ENCODE measurements around the gene TMEM52. TPM values are rescaled to one million over a fixed set of nuclear protein-coding genes. Genes with fewer than 3 reads are reported as not detected.

TMEM52 gene
- total and polyA plus RNA-seq, 2 of the 8 experiments (the other 6 are each of a cell fraction or from before 2014, with no cell fraction given) = 14.6 to 30.2 TPM

DNA sequence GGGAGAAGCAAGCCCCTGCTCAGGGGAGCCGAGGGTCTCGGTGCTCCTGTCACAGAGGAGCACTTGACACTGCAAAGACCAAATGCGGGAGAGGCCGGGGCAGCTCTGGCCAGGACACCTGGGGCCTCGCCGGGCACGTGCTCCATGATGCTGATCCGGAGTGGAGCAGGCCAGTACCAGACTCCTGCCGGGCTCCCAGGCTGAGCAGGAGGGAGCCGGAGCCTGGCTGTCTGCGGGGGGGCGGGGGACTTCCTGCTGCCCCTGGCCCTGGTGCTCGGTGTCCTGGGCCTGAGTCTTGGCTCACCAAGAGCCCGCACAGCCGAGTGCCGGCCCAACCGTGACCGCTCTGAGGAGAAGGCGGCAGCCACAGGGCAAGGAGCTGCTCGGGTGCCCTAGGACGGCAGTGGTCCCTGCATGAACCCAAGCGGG, 38.5 kb upstream of the TMEM52 start:
- H4K5ac ChIP-seq (ENCODE audit: insufficient read length, low read depth, low read length) = no peak overlapping the region
- no peak overlapping the region for H2BK15ac ChIP-seq (ENCODE audit: low read length)
- no peak overlapping the region for H4K91ac ChIP-seq (replicated peaks; ENCODE audit: insufficient read length, low read length)
- no peak overlapping the region for H3K4me3 ChIP-seq (ENCODE audit: extremely low read depth in 1 of 4, insufficient read depth in 2 of 4, low read depth in 3 of 4, low read length in 4 of 4)
- no peaks in the 10 kb centered on the region; a peak in 1 of 7 replicates for H3K27me3 ChIP-seq (replicated peaks in 1 of 4; ENCODE audit: control insufficient read depth in 3 of 4, extremely low read depth in 1 of 4, insufficient read depth in 3 of 4, low read length in 3 of 4)
- H3K36me3 ChIP-seq (ENCODE audit: control insufficient read depth in 2 of 4, insufficient read depth in 4 of 4, low read length in 3 of 4) = no peaks in the 10 kb centered on the region
- peaks cover 0 to 1% of the 10 kb centered on the region in 2 experiments for H4K20me1 ChIP-seq (replicated peaks in 1 of 2; ENCODE audit: control insufficient read depth in 1 of 2, insufficient read depth in 2 of 2, low read length in 2 of 2)
- CTCF ChIA-PET (ENCODE audit: partially characterized antibody) = interaction anchor here (0.9 to 15.6 kb wide), 4 partner anchors 13 to 86 kb away, joined by 3 to 249 read pairs (median 35); no protein-coding TSS in a partner anchor
- H3K9me3 ChIP-seq (ENCODE audit: insufficient read depth in 2 of 2, low read depth in 1 of 2, low read length in 1 of 2) = peaks cover 0 to 5% of the 10 kb centered on the region in 2 experiments; a peak in 1 of 4 replicates
- no peak overlapping the region for H3K4me2 ChIP-seq (ENCODE audit: insufficient read depth in 1 of 2, low read depth in 2 of 2, low read length in 2 of 2)
- H2BK12ac ChIP-seq (ENCODE audit: low read depth, low read length) = no peak overlapping the region
- 97% methylated on average over 21 of the region's 22 CpGs; no CpG with 5 or more reads in 1 of the 2 experiments for WGBS, 2 experiments (ENCODE audit: extremely low coverage in 1 of 2, insufficient coverage in 1 of 2, insufficient read length in 1 of 2, insufficient replicate concordance in 2 of 2, low coverage in 1 of 2, low lambda C conversion rate in 2 of 2, missing lambda C conversion rate in 1 of 2)
- H3K14ac ChIP-seq (ENCODE audit: insufficient read length) = no peak overlapping the region
- POLR2A ChIA-PET (ENCODE audit: partially characterized antibody) = no interaction called here
- H3K23ac ChIP-seq (ENCODE audit: insufficient read length) = no peak overlapping the region
- peak overlapping the region; percentile 20 for H4K8ac ChIP-seq (ENCODE audit: extremely low read depth, insufficient read depth, low read length)
- H3K18ac ChIP-seq (ENCODE audit: extremely low read depth, low read length) = no peak overlapping the region
- H3K4ac ChIP-seq (replicated peaks; ENCODE audit: insufficient read length, low read depth, low read length) = no peak overlapping the region
- H2BK20ac ChIP-seq (ENCODE audit: low read length) = no peak overlapping the region
- FAIRE-seq = no peak
- H3K79me2 ChIP-seq (ENCODE audit: control insufficient read depth in 1 of 2, insufficient read depth in 2 of 2, low read length in 2 of 2) = no peaks in the 10 kb centered on the region
- H3K56ac ChIP-seq (replicated peaks; ENCODE audit: insufficient read length, low read depth, low read length) = no peak overlapping the region
- H3K4me1 ChIP-seq (replicated peaks in 1 of 4; ENCODE audit: control insufficient read depth in 3 of 4, insufficient read depth in 4 of 4, low read length in 3 of 4) = peaks cover 0 to 12% (median 10%) of the 10 kb centered on the region in 4 experiments; a peak in 6 of 7 replicates
- no peak overlapping the region for H2AK5ac ChIP-seq (ENCODE audit: low read depth, low read length)
- no peaks in the 10 kb centered on the region for H3K79me1 ChIP-seq (ENCODE audit: low read depth, low read length)
- H3K23me2 ChIP-seq (ENCODE audit: low read depth, low read length) = no peaks in the 10 kb centered on the region; the same call in 1 of the 2 replicates
- H2AFZ ChIP-seq (ENCODE audit: low read length) = no peak overlapping the region
- H3K9ac ChIP-seq (replicated peaks in 1 of 4; ENCODE audit: extremely low read depth in 1 of 4, low read depth in 3 of 4, low read length in 3 of 4) = no peak overlapping the region
- TF ChIP-seq EP300 (IDR thresholded peaks at IDR 0.05; ENCODE audit: borderline replicate concordance in 1 of 2, low read depth in 2 of 2, low read length in 2 of 2) (no peak), JUN (IDR thresholded peaks at IDR 0.05; ENCODE audit: low read depth, low read length) (no peak), TCF12 (IDR thresholded peaks at IDR 0.05; ENCODE audit: low read depth, low read length) (no peak), SIN3A (conservative IDR thresholded peaks at IDR 0.05 in 1 of 2, IDR thresholded peaks at IDR 0.05 in 1 of 2; ENCODE audit: low read depth in 1 of 2, low read length in 2 of 2) (no peak)
- TF ChIP-seq, protein P1, sequence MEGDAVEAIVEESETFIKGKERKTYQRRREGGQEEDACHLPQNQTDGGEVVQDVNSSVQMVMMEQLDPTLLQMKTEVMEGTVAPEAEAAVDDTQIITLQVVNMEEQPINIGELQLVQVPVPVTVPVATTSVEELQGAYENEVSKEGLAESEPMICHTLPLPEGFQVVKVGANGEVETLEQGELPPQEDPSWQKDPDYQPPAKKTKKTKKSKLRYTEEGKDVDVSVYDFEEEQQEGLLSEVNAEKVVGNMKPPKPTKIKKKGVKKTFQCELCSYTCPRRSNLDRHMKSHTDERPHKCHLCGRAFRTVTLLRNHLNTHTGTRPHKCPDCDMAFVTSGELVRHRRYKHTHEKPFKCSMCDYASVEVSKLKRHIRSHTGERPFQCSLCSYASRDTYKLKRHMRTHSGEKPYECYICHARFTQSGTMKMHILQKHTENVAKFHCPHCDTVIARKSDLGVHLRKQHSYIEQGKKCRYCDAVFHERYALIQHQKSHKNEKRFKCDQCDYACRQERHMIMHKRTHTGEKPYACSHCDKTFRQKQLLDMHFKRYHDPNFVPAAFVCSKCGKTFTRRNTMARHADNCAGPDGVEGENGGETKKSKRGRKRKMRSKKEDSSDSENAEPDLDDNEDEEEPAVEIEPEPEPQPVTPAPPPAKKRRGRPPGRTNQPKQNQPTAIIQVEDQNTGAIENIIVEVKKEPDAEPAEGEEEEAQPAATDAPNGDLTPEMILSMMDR (IDR thresholded peaks at IDR 0.05; ENCODE audit: control extremely low read depth in 1 of 3, insufficient read depth in 1 of 3, low read depth in 1 of 3, low read length in 3 of 3) = no peak
- H3K27ac ChIP-seq (ENCODE audit: low read depth, low read length) = no peak overlapping the region
- no peak overlapping the region for H2BK120ac ChIP-seq (replicated peaks; ENCODE audit: low read depth, low read length)
- H2BK5ac ChIP-seq (ENCODE audit: low read depth, low read length) = no peak overlapping the region
- DNase-seq (ENCODE audit: low read depth in 1 of 2, low spot score in 2 of 2) = no peak

Data from H1 (cell line).